GM12878 (cell line): ENCODE measurements around the gene MDM4. TPM values are rescaled to one million over a fixed set of nuclear protein-coding genes. Genes with fewer than 3 reads are reported as not detected.
A peak's percentile ranks its signal among the peaks of the same experiment; 100 is the strongest.

Experiments used
- ATAC-seq: fragments of 200-7000 bp; cut with Tn5 transposase; 3 replicates; pipeline ENCODE4 v1.9.1; 2020; ENCODE audit warnings: mild to moderate bottlenecking, moderate library complexity
- BruUV-seq: library from RNA; stranded (reverse); fragments of 400-500 nt; replicated peaks from 2 replicates; lab custom pipeline; 2021; lab: Mats Ljungman, UMichigan
- CTCF ChIA-PET: fragments of 300-600 bp; sonication (Branson Sonifier 250); formaldehyde crosslinking; extraction: SDS; loops from one replicate; lab custom pipeline; 2021; ENCODE audit warnings: inconsistent platforms; lab: Yijun Ruan, JAX
- POLR2A ChIA-PET: fragments of 350-600 bp; formaldehyde crosslinking; extraction: SDS; loops from one replicate; lab custom pipeline; 2021; ENCODE audit warnings: inconsistent platforms; lab: Charles Lee
- RAD21 ChIA-PET: fragments of 300-600 bp; sonication (Branson Sonifier 250); formaldehyde crosslinking; loops from one replicate; lab custom pipeline; 2023; ENCODE audit warnings: antibody characterized with exemption; ENCODE audit not compliant: unreplicated experiment; lab: Charles Lee
- SMC1A ChIA-PET: fragments of 300-600 bp; sonication (Branson Sonifier 250); formaldehyde crosslinking; loops from one replicate; lab custom pipeline; 2023; ENCODE audit not compliant: unreplicated experiment, uncharacterized antibody; lab: Charles Lee
- DNase-seq: peaks from one replicate; pipeline ENCODE4 v3.0.0-alpha.2; 2011; ENCODE audit warnings: low read depth, low spot score
- FAIRE-seq: peaks from 3 replicates; lab custom pipeline; 2011; peaks lifted over from hg19 to GRCh38; lab: Jason Lieb, UNC
- H2AFZ ChIP-seq: 2 replicates; pipeline ENCODE4 v1.6.0; 2011; ENCODE audit warnings: low read depth, low read length, control low read depth; ENCODE audit not compliant: control insufficient read depth
- H3K27ac ChIP-seq: 2 replicates; pipeline ENCODE4 v1.5.1; 2011; ENCODE audit warnings: control low read depth; ENCODE audit not compliant: control insufficient read depth, insufficient read depth
- H3K27me3 ChIP-seq, 2 experiments: replicated peaks in 1 of 2; 2 replicates each; pipeline versions ENCODE4 v1.6.0 to v1.6.1; 2011; ENCODE audit warnings: low read length in 1 of 2; ENCODE audit not compliant: control insufficient read depth in 2 of 2, insufficient read depth in 2 of 2
- H3K36me3 ChIP-seq, 2 experiments: 2 replicates each; pipeline ENCODE4 v1.5.1; 2011; ENCODE audit warnings: low read length in 1 of 2; ENCODE audit not compliant: control insufficient read depth in 2 of 2, insufficient read depth in 2 of 2
- H3K4me1 ChIP-seq: 2 replicates; pipeline ENCODE4 v1.6.1; 2011; ENCODE audit warnings: mild to moderate bottlenecking, low read length, moderate library complexity, mixed read lengths; ENCODE audit not compliant: control insufficient read depth, insufficient read depth
- H3K4me2 ChIP-seq: 2 replicates; pipeline ENCODE4 v1.6.0; 2011; ENCODE audit warnings: control low read depth; ENCODE audit not compliant: control insufficient read depth, insufficient read depth
- H3K4me3 ChIP-seq: fragments of 200-600 bp; sonication (generic); 2 replicates; pipeline ENCODE4 v1.5.1; 2016
- H3K79me2 ChIP-seq: 2 replicates; pipeline ENCODE4 v1.6.0; 2011; ENCODE audit warnings: low read length; ENCODE audit not compliant: control insufficient read depth, insufficient read depth
- H3K9ac ChIP-seq: 2 replicates; pipeline ENCODE4 v1.8.0; 2011; ENCODE audit warnings: low read length, control low read depth, mixed read lengths; ENCODE audit not compliant: control insufficient read depth, insufficient read depth
- H3K9me3 ChIP-seq: replicated peaks from 3 replicates; pipeline ENCODE4 v1.5.1; 2011; ENCODE audit warnings: mild to moderate bottlenecking, low read length; ENCODE audit not compliant: control insufficient read depth, insufficient read depth
- H4K20me1 ChIP-seq: 2 replicates; pipeline ENCODE4 v1.6.0; 2011; ENCODE audit not compliant: control insufficient read depth, insufficient read depth
- CBX3 ChIP-seq: fragments of 200-600 bp; sonication (generic); IDR thresholded peaks from 2 replicates; pipeline ENCODE4 v1.6.1; 2016; ENCODE audit warnings: low read depth, borderline replicate concordance
- CEBPZ ChIP-seq: fragments of 150-350 bp; IDR thresholded peaks from 2 replicates; pipeline ENCODE4 v1.6.1; 2016; ENCODE audit warnings: low read depth, low read length
- E2F4 ChIP-seq: IDR thresholded peaks from 2 replicates; pipeline ENCODE4 v1.6.1; 2012; ENCODE audit warnings: low read depth, low read length, improper control_type of control experiment
- EZH2 ChIP-seq: IDR thresholded peaks from 2 replicates; pipeline ENCODE4 v1.6.1; 2012; ENCODE audit warnings: low read depth, mild to moderate bottlenecking, control low read depth, inconsistent platforms, low read length, borderline replicate concordance; ENCODE audit not compliant: control insufficient read depth
- FOXK2 ChIP-seq: fragments of 450-650 bp; IDR thresholded peaks from 2 replicates; pipeline ENCODE4 v1.6.1; 2017; ENCODE audit warnings: mild to moderate bottlenecking, moderate library complexity
- HCFC1 ChIP-seq: fragments of 150-350 bp; IDR thresholded peaks from 2 replicates; pipeline ENCODE4 v1.6.1; 2014; ENCODE audit warnings: low read length
- MXI1 ChIP-seq: fragments of 150-350 bp; IDR thresholded peaks from 2 replicates; pipeline ENCODE4 v1.6.1; 2011; ENCODE audit warnings: low read depth, mild to moderate bottlenecking, inconsistent platforms, low read length, improper control_type of control experiment
- NFIC ChIP-seq: IDR thresholded peaks from 2 replicates; pipeline ENCODE4 v1.6.1; 2012; ENCODE audit warnings: low read depth, mild to moderate bottlenecking, inconsistent platforms, low read length, moderate library complexity
- NFYB ChIP-seq: IDR thresholded peaks from 2 replicates; pipeline ENCODE4 v1.6.1; 2011; ENCODE audit warnings: low read depth, mild to moderate bottlenecking, low read length, improper control_type of control experiment, moderate library complexity; ENCODE audit not compliant: insufficient read depth
- POLR2A ChIP-seq: IDR thresholded peaks from 2 replicates; pipeline ENCODE4 v1.6.1; 2011; ENCODE audit warnings: low read depth, mild to moderate bottlenecking, low read length
- RCOR1 ChIP-seq: conservative IDR thresholded peaks from 2 replicates; pipeline ENCODE4 v1.6.1; 2012; ENCODE audit warnings: low read depth, low read length, improper control_type of control experiment
- RFX5 ChIP-seq: IDR thresholded peaks from 2 replicates; pipeline ENCODE4 v1.6.1; 2011; ENCODE audit warnings: low read depth, low read length, improper control_type of control experiment
- SMAD1 ChIP-seq: fragments of 450-650 bp; IDR thresholded peaks from 2 replicates; pipeline ENCODE4 v1.6.1; 2018; ENCODE audit warnings: mild to moderate bottlenecking, low read depth; ENCODE audit not compliant: partially characterized antibody
- TAF1 ChIP-seq: IDR thresholded peaks from 2 replicates; pipeline ENCODE4 v1.6.1; 2011; ENCODE audit warnings: mild to moderate bottlenecking, low read depth, low read length, borderline replicate concordance
- TBL1XR1 ChIP-seq: IDR thresholded peaks from 2 replicates; pipeline ENCODE4 v1.6.1; 2012; ENCODE audit warnings: low read depth, low read length, improper control_type of control experiment
- TCF12 ChIP-seq: IDR thresholded peaks from 2 replicates; pipeline ENCODE4 v1.6.1; 2011; ENCODE audit warnings: low read depth, mild to moderate bottlenecking, low read length
- ZBTB40 ChIP-seq: fragments of 450-650 bp; IDR thresholded peaks from 2 replicates; pipeline ENCODE4 v1.6.1; 2016; ENCODE audit warnings: mild to moderate bottlenecking, moderate library complexity, borderline replicate concordance
- WGBS: methylation state at CpG from one replicate; pipeline ENCODE4 v1.1.6; 2016; ENCODE audit warnings: low lambda C conversion rate; ENCODE audit not compliant: insufficient replicate concordance, insufficient coverage; ENCODE audit errors: missing lambda C conversion rate; 5-methylcytosine and 5-hydroxymethylcytosine counted together
- in situ Hi-C: fragments of 300-500 bp; cut with MboI; formaldehyde crosslinking; loops from 9 replicates; pipeline ENCODE4 v1.14.3; 2018; ENCODE audit warnings: mixed read lengths
- intact Hi-C: fragments of 100-400 bp; cut with micrococcal nuclease; formaldehyde crosslinking; loops from one replicate; pipeline ENCODE4 v1.14.2; 2022; ENCODE audit not compliant: unreplicated experiment
- polyA plus RNA-seq, 11 experiments: library from polyadenylated mRNA; depleted of rRNA in 4 of 11; unstranded in 6 of 11; stranded (reverse) in 5 of 11; fragments of >200 nt; fragmentation: Nextera tagmentation in 4 of 11; fragmentation: Illumina TruSeq in 1 of 11; extraction: Ambion mirVana in 4 of 11; extraction: Trizol in 1 of 11; gene quantifications; 1 replicate in 1 of 11; 2 replicates in 10 of 11; pipeline versions ENCODE4 v1.2.1 to v1.2.3, GENCODE V29; 2011 to 2016; ENCODE audit warnings: inconsistent platforms in 2 of 11, missing spikeins in 2 of 11, low read depth in 1 of 11
- total RNA-seq, 4 experiments: library from RNA; depleted of rRNA in 3 of 4; stranded (reverse); fragments of >200 nt in 3 of 4; fragmentation: Illumina TruSeq in 1 of 4; extraction: Trizol in 1 of 4; gene quantifications; 2 replicates each; pipeline versions ENCODE4 v1.2.1 to v1.2.3, GENCODE V29; 2013 to 2021

Gene MDM4
- total and polyA plus RNA-seq, 10 of the 15 experiments (the other 5 are each of a cell fraction or from before 2014, with no cell fraction given), result 2.5 to 74.4 (median 22.7) TPM

- Histone ChIP-seq H3K9ac (peak overlapping the region; percentile 90), H3K27ac (peak overlapping the region; percentile 86), H4K20me1 (no peaks in the 10 kb centered on the region), H3K27me3 (no peaks in the 10 kb centered on the region), H2AFZ (peak overlapping the region; percentile 86), H3K36me3 (no peaks in the 10 kb centered on the region), H3K79me2 (peaks cover 42% of the 10 kb centered on the region), H3K9me3 (no peaks in the 10 kb centered on the region; the same call in 2 of the 3 replicates), H3K4me1 (peaks cover 19% of the 10 kb centered on the region), H3K4me3 (peak overlapping the region; percentile 92), H3K4me2 (peak overlapping the region; percentile 99)
- intact Hi-C loops, result loop anchor here (1.0 to 2.0 kb wide), 3 partner anchors 13 to 63 kb away; no protein-coding TSS in a partner anchor
- BruUV-seq, result no TSS peak
- CTCF ChIA-PET, result interaction anchor here (0.6 to 39.0 kb wide), 9 partner anchors 11 to 313 kb away, joined by 3 to 2021 read pairs (median 10); partner anchors contain the start of gene MDM4
- in situ Hi-C loops, result no loop called here
- peak; percentile 56 for ATAC-seq
- RAD21 ChIA-PET, result interaction anchor here (1.0 to 13.5 kb wide), 15 partner anchors 9 to 85 kb away, joined by 3 to 441 read pairs (median 8); partner anchors contain the start of gene MDM4
- SMC1A ChIA-PET, result interaction anchor here (1.1 to 19.3 kb wide), 8 partner anchors 9 to 80 kb away, joined by 6 to 939 read pairs (median 53); partner anchors contain the start of gene MDM4
- DNase-seq, result no peak
- 2% methylated on average over 14 of the region's 14 CpGs for WGBS
- POLR2A ChIA-PET, result interaction anchor here (0.9 to 6.1 kb wide), 15 partner anchors 9 to 76 kb away, joined by 3 to 81 read pairs (median 8); partner anchors contain the start of gene MDM4
- no peak for FAIRE-seq
- TF ChIP-seq MXI1 (peak; percentile 62), FOXK2 (no peak), HCFC1 (no peak), SMAD1 (no peak), RFX5 (no peak), CBX3 (no peak), NFIC (no peak), TAF1 (no peak), CEBPZ (no peak), TBL1XR1 (0 out of 2 replicates have a peak, but pooled peaks have one; percentile 34), E2F4 (no peak), POLR2A (no peak), TCF12 (peak; percentile 13; the same call in 1 of the 2 replicates), EZH2 (no peak), RCOR1 (no peak), ZBTB40 (no peak), NFYB (0 out of 2 replicates have a peak, but pooled peaks have one; percentile 14)
These were observed 22.3 kb upstream of the MDM4 start for GRCh38 chr1:204493984-204494280.
